IPS-18c (cell line): ENCODE results near the gene BRD9.

Experiments
- H3K4me3 ChIP-seq: 2 replicates; pipeline ENCODE4 v1.7.0; 2013; ENCODE audit warnings: low read depth, mild to moderate bottlenecking, low read length, moderate library complexity; ENCODE audit not compliant: insufficient read depth
- H3K9me3 ChIP-seq: one replicate; pipeline ENCODE4 v1.6.1; 2013; ENCODE audit warnings: mild to moderate bottlenecking, low read length, moderate library complexity; ENCODE audit not compliant: control insufficient read depth, insufficient read depth

BRD9 gene

DNA sequence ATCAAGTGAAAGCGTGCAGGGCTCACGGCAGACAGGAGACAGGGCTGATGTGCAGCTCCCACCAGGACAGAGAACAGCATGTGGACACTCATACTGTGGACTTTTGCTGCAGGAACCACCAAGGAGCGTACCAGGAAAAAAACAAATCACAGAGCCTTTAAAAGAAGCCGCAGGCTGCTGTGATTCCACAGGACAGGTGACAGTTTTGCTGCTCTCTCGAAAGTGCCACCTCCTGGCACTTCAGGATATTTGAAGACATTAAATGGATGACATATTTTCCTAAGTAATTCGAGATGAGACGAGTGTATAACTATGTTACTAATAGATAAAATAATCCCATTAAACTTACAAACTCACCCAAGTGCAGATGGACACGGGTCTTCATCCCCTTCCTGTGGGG, 71.1 kb downstream of the BRD9 start:
- H3K9me3 ChIP-seq = no peaks in the 10 kb centered on the region
- H3K4me3 ChIP-seq = no peak overlapping the region

DNA sequence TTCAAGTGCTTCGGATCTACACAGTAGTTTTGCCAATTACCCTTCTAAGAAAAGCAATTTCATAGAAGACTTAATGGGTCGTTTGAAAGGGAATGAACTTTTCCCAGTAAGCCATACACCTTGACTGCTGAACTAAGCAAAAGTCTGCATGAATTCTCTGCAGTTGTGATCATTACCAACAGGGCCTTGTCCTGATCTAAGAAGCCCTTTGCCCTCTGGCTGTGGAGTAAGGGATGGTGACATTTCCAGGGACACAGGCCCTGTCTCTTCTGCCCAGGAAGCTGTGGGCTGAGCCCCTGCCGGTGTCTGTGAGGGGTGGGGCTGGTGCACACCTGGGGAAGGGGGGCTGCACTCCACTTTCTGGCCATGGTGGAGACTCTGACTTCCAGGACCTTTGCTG, 72.4 kb downstream of the BRD9 start:
- H3K9me3 ChIP-seq = no peaks in the 10 kb centered on the region
- H3K4me3 ChIP-seq = no peak overlapping the region

DNA sequence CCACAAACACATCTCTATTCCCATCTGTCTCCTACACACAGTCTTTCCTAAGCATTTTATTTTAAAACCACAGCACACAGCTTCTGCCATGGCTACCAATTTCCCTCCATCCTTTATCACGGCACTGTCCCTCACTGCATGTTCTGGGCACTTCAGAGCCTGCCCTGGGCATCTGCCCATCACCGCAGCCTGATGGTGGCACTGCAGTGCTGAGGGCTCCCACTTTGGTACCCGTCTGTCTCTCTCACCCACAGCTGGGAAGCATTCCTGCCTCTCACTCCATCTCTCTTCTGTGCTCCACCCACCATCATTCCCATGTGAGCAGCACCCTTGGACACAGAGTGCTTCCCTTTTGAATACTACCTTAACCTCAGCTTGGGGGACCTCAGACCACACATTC, 73.5 kb downstream of the BRD9 start:
- Histone ChIP-seq H3K4me3 (no peak overlapping the region), H3K9me3 (no peaks in the 10 kb centered on the region)

DNA sequence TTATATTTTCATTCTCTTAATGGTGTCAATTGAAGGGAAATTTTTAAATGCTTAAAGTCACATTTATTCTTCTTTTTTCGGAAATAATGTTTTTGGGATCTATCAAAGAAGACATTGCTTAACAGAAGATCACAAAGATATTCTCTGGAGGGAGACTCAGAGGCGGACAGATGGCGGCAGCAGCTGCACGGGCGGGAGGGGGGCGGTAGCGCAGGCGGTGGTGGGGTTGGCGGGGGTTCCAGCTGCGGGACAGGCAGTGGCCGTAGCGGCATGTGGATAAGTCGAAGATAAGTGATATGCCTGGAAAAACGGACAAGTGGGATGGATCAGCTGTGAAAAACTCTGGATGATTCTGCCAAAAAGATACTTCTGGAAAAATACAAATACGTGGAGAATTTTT, 76.4 kb downstream of the BRD9 start:
- Histone ChIP-seq H3K9me3 (no peaks in the 10 kb centered on the region), H3K4me3 (no peak overlapping the region)

DNA sequence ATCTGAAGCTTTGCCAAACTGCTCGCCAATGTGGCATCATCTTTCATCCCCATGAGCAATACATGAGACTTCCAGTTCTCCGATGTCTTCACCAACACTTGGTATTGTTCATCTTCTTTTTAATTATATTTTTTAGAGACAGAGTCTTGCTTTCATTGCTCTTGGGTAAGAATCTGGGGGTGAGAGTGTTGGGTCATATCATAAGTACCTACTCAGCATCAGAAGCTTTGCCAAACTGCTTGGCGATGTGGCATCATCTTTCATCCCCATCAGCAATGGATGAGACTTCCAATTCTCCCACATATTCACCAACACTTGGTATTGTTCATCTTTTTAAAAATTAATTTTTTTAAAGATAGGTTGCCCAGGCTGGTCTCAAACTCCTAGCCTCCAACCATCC, 77.2 kb downstream of the BRD9 start:
- no peak overlapping the region for H3K4me3 ChIP-seq
- no peaks in the 10 kb centered on the region for H3K9me3 ChIP-seq
